CD4-positive, alpha-beta T cell treated with Interleukin-4 for 4 hours (primary cell): Measurements from ENCODE around the gene EFCAB6.

Source experiments
- DNase-seq: peaks from one replicate; pipeline ENCODE4 v3.0.0-alpha.2; 2020

The EFCAB6 gene

GRCh38 chr22:43802897-43803495, 9.1 kb downstream of the EFCAB6 start:
- DNase-seq: no peak

GRCh38 chr22:43800970-43801369, 11.1 kb downstream of the EFCAB6 start:
- no peak for DNase-seq

GRCh38 chr22:43798492-43798891, 13.6 kb downstream of the EFCAB6 start:
- DNase-seq: no peak

GRCh38 chr22:43796567-43796966, 15.5 kb downstream of the EFCAB6 start:
- no peak for DNase-seq

GRCh38 chr22:43795320-43795719, 16.8 kb downstream of the EFCAB6 start:
- no peak for DNase-seq

GRCh38 chr22:43792905-43793304, 19.2 kb downstream of the EFCAB6 start:
- no peak for DNase-seq

GRCh38 chr22:43789452-43789851, 22.7 kb downstream of the EFCAB6 start:
- no peak for DNase-seq

- no peak for DNase-seq
Observed at GRCh38 chr22:43783777-43784176, 28.3 kb downstream of the EFCAB6 start.

GRCh38 chr22:43782448-43782847, 29.7 kb downstream of the EFCAB6 start:
- no peak for DNase-seq

- no peak for DNase-seq
Observed at GRCh38 chr22:43777286-43777685, 34.8 kb downstream of the EFCAB6 start.

GRCh38 chr22:43776081-43776670, 35.9 kb downstream of the EFCAB6 start:
- no peak for DNase-seq

GRCh38 chr22:43774318-43774915, 37.7 kb downstream of the EFCAB6 start:
- no peak for DNase-seq

GRCh38 chr22:43772831-43773230, 39.3 kb downstream of the EFCAB6 start:
- DNase-seq: no peak

GRCh38 chr22:43755452-43755851, 56.7 kb downstream of the EFCAB6 start:
- no peak for DNase-seq

GRCh38 chr22:43755011-43755410, 57.1 kb downstream of the EFCAB6 start:
- no peak for DNase-seq

- DNase-seq: no peak
Observed at GRCh38 chr22:43754176-43754575, 57.9 kb downstream of the EFCAB6 start.

- DNase-seq: no peak
Observed at GRCh38 chr22:43753688-43754087, 58.4 kb downstream of the EFCAB6 start.

GRCh38 chr22:43750751-43751150, 61.4 kb downstream of the EFCAB6 start:
- DNase-seq: no peak

GRCh38 chr22:43749473-43749872, 62.6 kb downstream of the EFCAB6 start:
- DNase-seq: no peak

- no peak for DNase-seq
Observed at GRCh38 chr22:43747877-43748276, 64.2 kb downstream of the EFCAB6 start.

GRCh38 chr22:43747058-43747457, 65.0 kb downstream of the EFCAB6 start:
- no peak for DNase-seq

- no peak for DNase-seq
Observed at GRCh38 chr22:43745783-43746356, 66.2 kb downstream of the EFCAB6 start.

- DNase-seq: no peak
Observed at GRCh38 chr22:43745411-43745770, 66.7 kb downstream of the EFCAB6 start.

GRCh38 chr22:43744700-43745410, 67.2 kb downstream of the EFCAB6 start:
- no peak for DNase-seq
